Measurements from ENCODE around the gene TSPY2. TPM values are rescaled to one million over a fixed set of nuclear protein-coding genes. Genes with fewer than 3 reads are reported as not detected.
"Not testable (repeated sequence)": the region's sequence is repeated elsewhere in the genome, so short reads cannot be mapped to it uniquely, and the experiment has no call there.

Gene TSPY2, protein sequence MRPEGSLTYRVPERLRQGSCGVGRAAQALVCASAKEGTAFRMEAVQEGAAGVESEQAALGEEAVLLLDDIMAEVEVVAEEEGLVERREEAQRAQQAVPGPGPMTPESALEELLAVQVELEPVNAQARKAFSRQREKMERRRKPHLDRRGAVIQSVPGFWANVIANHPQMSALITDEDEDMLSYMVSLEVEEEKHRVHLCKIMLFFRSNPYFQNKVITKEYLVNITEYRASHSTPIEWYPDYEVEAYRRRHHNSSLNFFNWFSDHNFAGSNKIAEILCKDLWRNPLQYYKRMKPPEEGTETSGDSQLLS
- total RNA-seq, result not detected
- long read RNA-seq, result 0 reads

DNA sequence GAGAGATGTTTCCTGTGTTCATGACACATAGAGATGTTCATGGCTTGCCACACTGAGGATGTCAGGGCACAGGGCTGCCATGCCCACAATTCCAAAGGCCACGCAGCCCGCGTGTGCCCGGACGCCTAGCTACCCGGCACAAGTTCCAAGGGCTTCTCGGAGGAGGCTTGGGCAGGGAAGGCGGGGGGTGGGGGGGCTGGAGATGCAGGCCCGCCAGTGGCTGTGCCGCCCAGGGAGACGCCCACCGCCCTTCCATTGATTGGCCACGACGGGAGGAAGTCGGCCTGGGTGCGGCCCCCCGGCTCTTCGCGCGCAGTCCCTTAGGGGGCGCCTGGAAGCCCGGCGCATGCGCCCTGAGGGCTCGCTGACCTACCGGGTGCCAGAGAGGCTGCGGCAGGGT lies at the start of gene TSPY2:
Gene TSPY2, plus strand, starts transcription at position 301 of the 400 bp plus-strand sequence. Its CDS starts 46 bp downstream, at position 347.
- not testable (repeated sequence) for H3K4me1 ChIP-seq

DNA sequence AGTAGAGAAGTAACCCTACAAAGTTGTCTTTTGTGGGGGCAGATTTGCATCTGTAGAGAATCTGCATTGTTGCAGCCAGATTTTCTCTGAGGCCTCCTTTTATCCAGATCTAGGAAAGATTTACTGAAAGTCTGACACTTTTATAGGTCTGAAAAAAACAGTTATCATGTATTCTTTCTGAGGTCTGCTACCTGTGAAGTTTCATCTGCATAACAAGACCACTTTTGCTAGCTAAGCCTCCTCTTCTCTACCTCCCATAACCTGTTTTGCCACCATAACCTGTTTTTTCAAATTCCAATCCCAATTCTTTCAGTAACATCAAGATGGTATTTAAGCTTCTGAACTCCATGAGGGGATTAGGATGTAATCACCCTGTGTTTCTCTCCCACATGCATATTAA lies 36.5 kb upstream of the TSPY2 start:
- H3K9me3 ChIP-seq; ATAC-seq; H3K4me1 ChIP-seq; H3K36me3 ChIP-seq; H3K27me3 ChIP-seq; H3K27ac ChIP-seq; DNase-seq; H3K4me3 ChIP-seq; intact Hi-C loops (cut with DNase I): not testable (repeated sequence)

More for the DNA sequence above, at the start of gene TSPY2:
- H3K36me3 ChIP-seq; DNase-seq; ATAC-seq; H3K9me3 ChIP-seq; H3K27me3 ChIP-seq; H3K4me3 ChIP-seq; H3K27ac ChIP-seq; intact Hi-C loops (cut with DNase I): not testable (repeated sequence)

DNA sequence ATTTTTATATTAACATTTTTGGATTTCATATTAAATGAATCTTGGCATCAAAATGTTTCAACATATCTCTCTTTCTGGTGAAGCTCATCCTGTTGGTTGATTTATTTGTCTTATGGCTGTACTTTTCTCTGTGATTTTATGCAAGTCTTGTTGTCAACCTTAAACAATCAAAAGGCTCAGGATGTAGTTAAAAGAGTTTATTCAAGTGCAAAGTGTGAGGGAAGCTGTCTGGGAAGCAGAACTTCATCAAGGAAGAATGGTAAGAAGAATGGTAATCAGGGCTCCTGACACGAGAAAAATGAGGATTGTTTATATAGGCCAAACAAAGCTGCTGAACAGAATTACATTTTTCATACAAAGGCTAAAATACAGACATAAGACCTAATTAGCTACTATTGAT lies 29.0 kb upstream of the TSPY2 start:
- intact Hi-C loops (cut with DNase I); H3K27ac ChIP-seq; ATAC-seq; H3K4me1 ChIP-seq; H3K36me3 ChIP-seq; DNase-seq; H3K9me3 ChIP-seq; H3K27me3 ChIP-seq; H3K4me3 ChIP-seq: not testable (repeated sequence)

DNA sequence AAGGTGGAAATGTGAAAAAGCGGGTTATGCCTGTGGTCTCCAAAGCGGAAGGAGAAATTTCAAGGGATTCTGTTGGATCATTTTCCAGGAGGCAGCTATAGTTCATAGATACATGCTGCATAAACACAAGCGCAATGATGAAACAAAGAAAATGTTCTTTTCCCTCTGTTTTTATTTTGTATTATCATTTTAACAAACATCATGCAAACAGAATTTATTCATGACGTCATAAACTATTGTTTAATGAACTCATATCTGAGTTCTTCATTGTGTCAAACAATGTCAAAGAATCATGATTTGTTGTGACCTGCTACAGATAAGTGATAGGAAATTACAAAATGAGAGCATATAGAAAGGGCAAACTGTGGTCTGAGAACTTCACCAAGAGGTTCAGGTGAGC lies 23.8 kb downstream of the TSPY2 start:
- H3K36me3 ChIP-seq; H3K4me3 ChIP-seq; DNase-seq; intact Hi-C loops (cut with DNase I); H3K27ac ChIP-seq; H3K9me3 ChIP-seq; H3K27me3 ChIP-seq; H3K4me1 ChIP-seq; ATAC-seq: not testable (repeated sequence)

All from upper lobe of right lung (tissue), 1 donor.